GM23248 (cell line): ENCODE results near the gene SH3PXD2A. TPM values are rescaled to one million over a fixed set of nuclear protein-coding genes. Genes with fewer than 3 reads are reported as not detected.

Source experiments
- DNase-seq: peaks from one replicate; pipeline ENCODE4 v3.0.0-alpha.2; 2015
- H2AFZ ChIP-seq: fragments of 200-600 bp; sonication (generic); 2 replicates; pipeline ENCODE4 v1.6.1; 2016; ENCODE audit warnings: antibody characterized with exemption
- H3F3A ChIP-seq: fragments of 200-600 bp; sonication (generic); 2 replicates; pipeline ENCODE4 v1.6.1; 2016; ENCODE audit warnings: mild to moderate bottlenecking, antibody characterized with exemption, mixed run types; ENCODE audit not compliant: insufficient read depth
- H3K27ac ChIP-seq: fragments of 200-600 bp; sonication (generic); 2 replicates; pipeline ENCODE4 v1.5.1; 2016; ENCODE audit warnings: mild to moderate bottlenecking
- H3K27me3 ChIP-seq: fragments of 200-600 bp; sonication (generic); replicated peaks from 2 replicates; pipeline ENCODE4 v1.6.1; 2016; ENCODE audit warnings: mild to moderate bottlenecking; ENCODE audit not compliant: insufficient read depth
- H3K36me3 ChIP-seq: fragments of 200-600 bp; sonication (generic); 2 replicates; pipeline ENCODE4 v1.6.1; 2016; ENCODE audit warnings: low read depth, mild to moderate bottlenecking
- H3K4me1 ChIP-seq: fragments of 200-600 bp; sonication (generic); 2 replicates; pipeline ENCODE4 v1.6.1; 2016; ENCODE audit warnings: mild to moderate bottlenecking; ENCODE audit not compliant: insufficient read depth
- H3K4me2 ChIP-seq: fragments of 200-600 bp; sonication (generic); one replicate; pipeline ENCODE4 v1.6.1; 2016; ENCODE audit warnings: mild to moderate bottlenecking; ENCODE audit not compliant: unreplicated experiment
- H3K4me3 ChIP-seq: fragments of 200-600 bp; sonication (generic); 2 replicates; pipeline ENCODE4 v1.5.1; 2016; ENCODE audit warnings: mild to moderate bottlenecking
- H3K79me2 ChIP-seq: fragments of 200-600 bp; sonication (generic); 2 replicates; pipeline ENCODE4 v1.6.1; 2016; ENCODE audit warnings: mild to moderate bottlenecking; ENCODE audit not compliant: insufficient read depth
- H3K9ac ChIP-seq: fragments of 200-600 bp; sonication (generic); 2 replicates; pipeline ENCODE4 v1.6.1; 2016; ENCODE audit warnings: mild to moderate bottlenecking
- H3K9me2 ChIP-seq: fragments of 200-600 bp; sonication (generic); 2 replicates; pipeline ENCODE4 v1.6.1; 2016; ENCODE audit warnings: mixed run types, mild to moderate bottlenecking, moderate library complexity; ENCODE audit not compliant: insufficient read depth
- H3K9me3 ChIP-seq: fragments of 200-600 bp; sonication (generic); one replicate; pipeline ENCODE4 v1.6.1; 2017; ENCODE audit warnings: low read depth
- H4K20me1 ChIP-seq: fragments of 200-600 bp; sonication (generic); 2 replicates; pipeline ENCODE4 v1.6.0; 2016; ENCODE audit not compliant: insufficient read depth
- EZH2 ChIP-seq: fragments of 200-600 bp; sonication (generic); IDR thresholded peaks from 2 replicates; pipeline ENCODE4 v1.6.1; 2018; ENCODE audit warnings: antibody characterized with exemption, mild to moderate bottlenecking; ENCODE audit not compliant: insufficient read depth, poor library complexity, severe bottlenecking
- EZH2phosphoT487 ChIP-seq: fragments of 200-600 bp; sonication (generic); IDR thresholded peaks from 2 replicates; pipeline ENCODE4 v1.6.1; 2018; ENCODE audit warnings: antibody characterized with exemption, moderate library complexity, mild to moderate bottlenecking, low read depth; ENCODE audit not compliant: insufficient read depth
- WGBS, 2 experiments: methylation state at CpG; one replicate each; pipeline ENCODE4 v1.1.6; 2015 to 2017; ENCODE audit warnings: low lambda C conversion rate in 2 of 2, low coverage in 1 of 2; ENCODE audit errors: missing lambda C conversion rate in 2 of 2; 5-methylcytosine and 5-hydroxymethylcytosine counted together
- in situ Hi-C: fragments of 300-500 bp; cut with MboI; formaldehyde crosslinking; loops from 2 replicates; pipeline ENCODE4 v1.15.0; 2020
- polyA plus RNA-seq: library from polyadenylated mRNA; unstranded; fragments of >200 nt; fragmentation: Nextera tagmentation; extraction: Ambion mirVana; gene quantifications from 2 replicates; pipeline ENCODE4 v1.2.1, GENCODE V29; 2016
- total RNA-seq: library from RNA; depleted of rRNA; stranded (reverse); fragments of >200 nt; shearing (Covaris generic); gene quantifications from 2 replicates; pipeline ENCODE4 v1.2.3, GENCODE V29; 2014

SH3PXD2A gene
- total and polyA plus RNA-seq, 2 experiments from 2014 or later, result 34.0 to 58.0 TPM

- Histone ChIP-seq H2AFZ (no peak overlapping the region), H3K79me2 (peaks cover 85% of the 10 kb centered on the region), H3F3A (peaks cover 26% of the 10 kb centered on the region), H3K4me3 (no peak overlapping the region), H3K9me3 (no peaks in the 10 kb centered on the region), H3K4me1 (peaks cover 26% of the 10 kb centered on the region), H3K9ac (no peak overlapping the region), H3K4me2 (no peak overlapping the region), H3K9me2 (no peaks in the 10 kb centered on the region), H4K20me1 (no peaks in the 10 kb centered on the region), H3K27ac (no peak overlapping the region), H3K36me3 (no peaks in the 10 kb centered on the region), H3K27me3 (no peaks in the 10 kb centered on the region)
- TF ChIP-seq EZH2phosphoT487 (no peak), EZH2 (no peak)
- no peak for DNase-seq
- WGBS, 2 experiments, result 81 to 85% methylated on average over 18 of the region's 18 CpGs
- in situ Hi-C loops, result no loop called here
Observed at GRCh38 chr10:103839872-103840739, 15.3 kb downstream of the SH3PXD2A start.

GRCh38 chr10:103839519-103839871 is 15.9 kb downstream of the SH3PXD2A start:
- DNase-seq, result no peak
- H3K36me3 ChIP-seq, result no peaks in the 10 kb centered on the region
- in situ Hi-C loops, result no loop called here
- peaks cover 24% of the 10 kb centered on the region for H3F3A ChIP-seq
- H3K4me1 ChIP-seq, result peaks cover 28% of the 10 kb centered on the region
- H3K9ac ChIP-seq, result no peak overlapping the region
- no peaks in the 10 kb centered on the region for H3K9me3 ChIP-seq
- peaks cover 79% of the 10 kb centered on the region for H3K79me2 ChIP-seq
- no peaks in the 10 kb centered on the region for H3K9me2 ChIP-seq
- H4K20me1 ChIP-seq, result no peaks in the 10 kb centered on the region
- H3K4me2 ChIP-seq, result no peak overlapping the region
- H2AFZ ChIP-seq, result no peak overlapping the region
- H3K4me3 ChIP-seq, result no peak overlapping the region
- no peaks in the 10 kb centered on the region for H3K27me3 ChIP-seq
- WGBS, 2 experiments, result 71 to 72% methylated on average over 9 of the region's 9 CpGs
- H3K27ac ChIP-seq, result no peak overlapping the region
- TF ChIP-seq EZH2phosphoT487, result no peak
- TF ChIP-seq EZH2, result no peak

GRCh38 chr10:103838862-103839518 is 16.4 kb downstream of the SH3PXD2A start:
- in situ Hi-C loops, result no loop called here
- H3F3A ChIP-seq, result peaks cover 19% of the 10 kb centered on the region
- 58 to 61% methylated on average over 13 of the region's 13 CpGs for WGBS, 2 experiments
- no peak overlapping the region for H2AFZ ChIP-seq
- no peak overlapping the region for H3K27ac ChIP-seq
- no peaks in the 10 kb centered on the region for H3K27me3 ChIP-seq
- no peak overlapping the region for H3K4me3 ChIP-seq
- no peaks in the 10 kb centered on the region for H3K9me2 ChIP-seq
- TF ChIP-seq EZH2phosphoT487, result no peak
- TF ChIP-seq EZH2, result no peak
- H3K36me3 ChIP-seq, result no peaks in the 10 kb centered on the region
- no peaks in the 10 kb centered on the region for H4K20me1 ChIP-seq
- no peak overlapping the region for H3K9ac ChIP-seq
- H3K79me2 ChIP-seq, result peaks cover 79% of the 10 kb centered on the region
- DNase-seq, result peak; percentile 27
- no peaks in the 10 kb centered on the region for H3K9me3 ChIP-seq
- peaks cover 23% of the 10 kb centered on the region for H3K4me1 ChIP-seq
- no peak overlapping the region for H3K4me2 ChIP-seq

GRCh38 chr10:103838070-103838395 is 17.3 kb downstream of the SH3PXD2A start:
- TF ChIP-seq EZH2phosphoT487, result no peak
- TF ChIP-seq EZH2, result no peak
- Histone ChIP-seq H2AFZ (no peak overlapping the region), H4K20me1 (no peaks in the 10 kb centered on the region), H3F3A (peaks cover 9% of the 10 kb centered on the region), H3K9me3 (no peaks in the 10 kb centered on the region), H3K4me3 (no peak overlapping the region), H3K27ac (no peak overlapping the region), H3K27me3 (no peaks in the 10 kb centered on the region), H3K4me1 (peaks cover 14% of the 10 kb centered on the region), H3K79me2 (peaks cover 80% of the 10 kb centered on the region), H3K9me2 (no peaks in the 10 kb centered on the region), H3K36me3 (no peaks in the 10 kb centered on the region), H3K9ac (no peak overlapping the region), H3K4me2 (no peak overlapping the region)
- DNase-seq, result no peak
- 94 to 95% methylated on average over 4 of the region's 4 CpGs for WGBS, 2 experiments
- in situ Hi-C loops, result no loop called here
